HEK293 (cell line): ENCODE data around the gene EPHA6.

Source experiments
- CTCF ChIA-PET: fragments of 350-600 bp; formaldehyde crosslinking; extraction: SDS; loops from one replicate; lab custom pipeline; 2021; ENCODE audit warnings: antibody characterized with exemption; lab: Yijun Ruan, JAX
- POLR2A ChIA-PET: fragments of 300-600 bp; formaldehyde crosslinking; extraction: SDS; loops from one replicate; lab custom pipeline; 2020; ENCODE audit warnings: antibody characterized with exemption, inconsistent platforms; lab: Yijun Ruan, JAX
- H3K27ac ChIP-seq: fragments of 200-500 bp; sonication (Bioruptor generic); 2 replicates; pipeline ENCODE4 v1.5.1; 2014; ENCODE audit warnings: low read depth, low read length, control low read depth, inconsistent platforms; ENCODE audit errors: extremely low read depth
- H3K36me3 ChIP-seq, 2 experiments: fragments of 200-500 bp in 1 of 2; sonication (Bioruptor generic) in 1 of 2; 1 replicate in 1 of 2; 2 replicates in 1 of 2; pipeline ENCODE4 v1.5.1; 2014 to 2017; ENCODE audit warnings: inconsistent platforms in 2 of 2, low read length in 2 of 2; ENCODE audit not compliant: control insufficient read depth in 2 of 2, insufficient read depth in 1 of 2
- H3K4me1 ChIP-seq: fragments of 200-500 bp; sonication (Bioruptor generic); 2 replicates; pipeline ENCODE4 v1.5.1; 2014; ENCODE audit warnings: mild to moderate bottlenecking, low read length, inconsistent platforms; ENCODE audit not compliant: control insufficient read depth, insufficient read depth
- H3K4me3 ChIP-seq: 2 replicates; pipeline ENCODE4 v1.5.1; 2011; ENCODE audit warnings: low read depth, mild to moderate bottlenecking, control low read depth, low read length, moderate library complexity
- H3K9me3 ChIP-seq: fragments of 200-500 bp; sonication (Bioruptor generic); 2 replicates; pipeline ENCODE4 v1.5.1; 2014; ENCODE audit warnings: low read depth, low read length, inconsistent platforms; ENCODE audit not compliant: control insufficient read depth, insufficient read depth
- EGR2 ChIP-seq: fragments of 450-650 bp; formaldehyde crosslinking; IDR thresholded peaks from 2 replicates; pipeline ENCODE4 v1.5.1; 2016; ENCODE audit warnings: low read depth, missing biosample characterization, missing genetic modification characterization
- GFI1B ChIP-seq: fragments of 450-650 bp; formaldehyde crosslinking; IDR thresholded peaks from 2 replicates; pipeline ENCODE4 v1.5.1; 2016; ENCODE audit warnings: missing biosample characterization, missing genetic modification characterization
- GLIS1 ChIP-seq: fragments of 450-650 bp; formaldehyde crosslinking; IDR thresholded peaks from 2 replicates; pipeline ENCODE4 v1.5.1; 2016; ENCODE audit warnings: missing biosample characterization, missing genetic modification characterization
- KLF8 ChIP-seq: fragments of 450-650 bp; formaldehyde crosslinking; IDR thresholded peaks from 2 replicates; pipeline ENCODE4 v1.5.1; 2016; ENCODE audit warnings: missing biosample characterization, missing genetic modification characterization
- PBX3 ChIP-seq: sonication (generic); formaldehyde crosslinking; IDR thresholded peaks from 2 replicates; pipeline ENCODE4 v1.8.1; 2022; ENCODE audit warnings: mild to moderate bottlenecking, moderate library complexity, missing genetic modification reagents
- PRDM10 ChIP-seq: fragments of 450-650 bp; formaldehyde crosslinking; IDR thresholded peaks from 2 replicates; pipeline ENCODE4 v1.5.1; 2016; ENCODE audit warnings: missing biosample characterization, missing genetic modification characterization
- REPIN1 ChIP-seq: fragments of 450-650 bp; formaldehyde crosslinking; IDR thresholded peaks from 2 replicates; pipeline ENCODE4 v1.5.1; 2017; ENCODE audit warnings: missing biosample characterization, missing genetic modification characterization, low read depth
- SCRT2 ChIP-seq: fragments of 450-650 bp; formaldehyde crosslinking; IDR thresholded peaks from 2 replicates; pipeline ENCODE4 v1.5.1; 2016; ENCODE audit warnings: missing biosample characterization, missing genetic modification characterization
- YY1 ChIP-seq: fragments of 450-650 bp; formaldehyde crosslinking; IDR thresholded peaks from 2 replicates; pipeline ENCODE4 v1.5.1; 2018; ENCODE audit warnings: missing biosample characterization, missing genetic modification characterization
- ZNF114 ChIP-seq: fragments of 450-650 bp; formaldehyde crosslinking; IDR thresholded peaks from 2 replicates; pipeline ENCODE4 v1.5.0; 2017; ENCODE audit warnings: missing biosample characterization, missing genetic modification characterization
- ZNF132 ChIP-seq: fragments of 450-650 bp; formaldehyde crosslinking; IDR thresholded peaks from 2 replicates; pipeline ENCODE4 v1.5.1; 2017; ENCODE audit warnings: missing biosample characterization, missing genetic modification characterization, borderline replicate concordance
- ZNF140 ChIP-seq: fragments of 450-650 bp; formaldehyde crosslinking; IDR thresholded peaks from 2 replicates; pipeline ENCODE4 v1.5.1; 2016; ENCODE audit warnings: missing biosample characterization, missing genetic modification characterization
- ZNF157 ChIP-seq: fragments of 450-650 bp; formaldehyde crosslinking; IDR thresholded peaks from 2 replicates; pipeline ENCODE4 v1.5.1; 2016; ENCODE audit warnings: missing biosample characterization, missing genetic modification characterization
- ZNF302 ChIP-seq: fragments of 450-650 bp; formaldehyde crosslinking; IDR thresholded peaks from 2 replicates; pipeline ENCODE4 v1.5.1; 2016; ENCODE audit warnings: missing biosample characterization, missing genetic modification characterization, low read depth
- ZNF585B ChIP-seq: fragments of 450-650 bp; formaldehyde crosslinking; IDR thresholded peaks from 2 replicates; pipeline ENCODE4 v1.5.1; 2016; ENCODE audit warnings: missing biosample characterization, missing genetic modification characterization
- ZNF626 ChIP-seq: fragments of 450-650 bp; sonication (Bioruptor Pico); formaldehyde crosslinking; IDR thresholded peaks from 2 replicates; pipeline ENCODE4 v1.5.1; 2018; ENCODE audit warnings: missing biosample characterization, missing genetic modification characterization, inconsistent platforms
- ZNF707 ChIP-seq: fragments of 450-650 bp; formaldehyde crosslinking; IDR thresholded peaks from 2 replicates; pipeline ENCODE4 v1.5.1; 2016; ENCODE audit warnings: missing biosample characterization, missing genetic modification characterization
- ZNF747 ChIP-seq: fragments of 450-650 bp; formaldehyde crosslinking; IDR thresholded peaks from 2 replicates; pipeline ENCODE4 v1.5.1; 2016; ENCODE audit warnings: missing biosample characterization, missing genetic modification characterization
- TF ChIP-seq, protein P1 (sequence below): fragments of 450-650 bp; formaldehyde crosslinking; conservative IDR thresholded peaks from 2 replicates; pipeline ENCODE4 v1.5.1; 2016; ENCODE audit warnings: low read depth, missing biosample characterization, missing genetic modification characterization
- TF ChIP-seq, protein P2 (sequence below): fragments of 450-650 bp; formaldehyde crosslinking; IDR thresholded peaks from 2 replicates; pipeline ENCODE4 v1.5.1; 2016; ENCODE audit warnings: missing biosample characterization, missing genetic modification characterization
- TF ChIP-seq, protein P3 (sequence below): fragments of 450-650 bp; formaldehyde crosslinking; IDR thresholded peaks from 2 replicates; pipeline ENCODE4 v1.5.1; 2016; ENCODE audit warnings: missing biosample characterization, missing genetic modification characterization

EPHA6 gene

GRCh38 chr3:97340940-97341339 lies 526.5 kb downstream of the EPHA6 start (continued):
- TF ChIP-seq, protein P1, sequence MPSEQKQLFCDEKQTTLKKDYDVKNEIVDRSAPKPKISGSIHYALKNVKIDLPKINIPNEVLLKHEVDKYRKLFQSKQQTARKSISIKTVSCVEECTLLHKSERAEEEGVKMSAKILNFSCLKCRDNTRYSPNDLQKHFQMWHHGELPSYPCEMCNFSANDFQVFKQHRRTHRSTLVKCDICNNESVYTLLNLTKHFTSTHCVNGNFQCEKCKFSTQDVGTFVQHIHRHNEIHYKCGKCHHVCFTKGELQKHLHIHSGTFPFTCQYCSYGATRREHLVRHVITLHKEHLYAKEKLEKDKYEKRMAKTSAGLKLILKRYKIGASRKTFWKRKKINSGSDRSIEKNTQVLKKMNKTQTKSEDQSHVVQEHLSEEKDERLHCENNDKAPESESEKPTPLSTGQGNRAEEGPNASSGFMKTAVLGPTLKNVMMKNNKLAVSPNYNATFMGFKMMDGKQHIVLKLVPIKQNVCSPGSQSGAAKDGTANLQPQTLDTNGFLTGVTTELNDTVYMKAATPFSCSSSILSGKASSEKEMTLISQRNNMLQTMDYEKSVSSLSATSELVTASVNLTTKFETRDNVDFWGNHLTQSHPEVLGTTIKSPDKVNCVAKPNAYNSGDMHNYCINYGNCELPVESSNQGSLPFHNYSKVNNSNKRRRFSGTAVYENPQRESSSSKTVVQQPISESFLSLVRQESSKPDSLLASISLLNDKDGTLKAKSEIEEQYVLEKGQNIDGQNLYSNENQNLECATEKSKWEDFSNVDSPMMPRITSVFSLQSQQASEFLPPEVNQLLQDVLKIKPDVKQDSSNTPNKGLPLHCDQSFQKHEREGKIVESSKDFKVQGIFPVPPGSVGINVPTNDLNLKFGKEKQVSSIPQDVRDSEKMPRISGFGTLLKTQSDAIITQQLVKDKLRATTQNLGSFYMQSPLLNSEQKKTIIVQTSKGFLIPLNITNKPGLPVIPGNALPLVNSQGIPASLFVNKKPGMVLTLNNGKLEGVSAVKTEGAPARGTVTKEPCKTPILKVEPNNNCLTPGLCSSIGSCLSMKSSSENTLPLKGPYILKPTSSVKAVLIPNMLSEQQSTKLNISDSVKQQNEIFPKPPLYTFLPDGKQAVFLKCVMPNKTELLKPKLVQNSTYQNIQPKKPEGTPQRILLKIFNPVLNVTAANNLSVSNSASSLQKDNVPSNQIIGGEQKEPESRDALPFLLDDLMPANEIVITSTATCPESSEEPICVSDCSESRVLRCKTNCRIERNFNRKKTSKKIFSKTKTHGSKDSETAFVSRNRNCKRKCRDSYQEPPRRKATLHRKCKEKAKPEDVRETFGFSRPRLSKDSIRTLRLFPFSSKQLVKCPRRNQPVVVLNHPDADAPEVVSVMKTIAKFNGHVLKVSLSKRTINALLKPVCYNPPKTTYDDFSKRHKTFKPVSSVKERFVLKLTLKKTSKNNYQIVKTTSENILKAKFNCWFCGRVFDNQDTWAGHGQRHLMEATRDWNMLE (tag by site-specific recombination) = no peak
- TF ChIP-seq EGR2 (tag by site-specific recombination) = no peak
- no peak for TF ChIP-seq KLF8
- TF ChIP-seq ZNF302 (tag by site-specific recombination) = no peak
- TF ChIP-seq SCRT2 (tag by site-specific recombination) = no peak

DNA sequence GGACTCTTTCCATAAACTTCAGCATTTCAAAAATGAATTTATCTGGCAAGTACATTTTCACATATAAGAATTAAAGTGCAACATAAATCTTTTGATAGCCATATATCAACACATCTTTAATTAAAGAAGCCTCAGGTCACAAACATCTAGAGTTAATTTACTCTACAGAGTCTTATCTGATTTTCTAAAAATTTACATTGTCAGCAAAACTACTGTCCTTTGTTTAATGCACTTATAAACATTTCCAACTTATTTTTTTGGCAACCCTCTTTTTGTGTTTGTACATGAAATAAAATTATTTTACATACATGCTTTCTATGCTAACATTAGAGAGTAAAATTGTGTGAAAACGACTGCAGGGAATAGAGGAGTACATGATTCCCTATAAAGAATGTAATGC lies 533.4 kb downstream of the EPHA6 start:
- H3K9me3 ChIP-seq = no peaks in the 10 kb centered on the region
- H3K4me1 ChIP-seq = no peaks in the 10 kb centered on the region
- no peak overlapping the region for H3K27ac ChIP-seq
- CTCF ChIA-PET = no interaction called here
- POLR2A ChIA-PET = no interaction called here
- H3K4me3 ChIP-seq = no peak overlapping the region
- H3K36me3 ChIP-seq = no peaks in the 10 kb centered on the region
- no peak for TF ChIP-seq ZNF114
- no peak for TF ChIP-seq GLIS1 (tag by site-specific recombination)
- TF ChIP-seq ZNF707 = no peak
- no peak for TF ChIP-seq PBX3
- TF ChIP-seq REPIN1 = no peak
- no peak for TF ChIP-seq ZNF140 (tag by site-specific recombination)
- TF ChIP-seq, protein P2, sequence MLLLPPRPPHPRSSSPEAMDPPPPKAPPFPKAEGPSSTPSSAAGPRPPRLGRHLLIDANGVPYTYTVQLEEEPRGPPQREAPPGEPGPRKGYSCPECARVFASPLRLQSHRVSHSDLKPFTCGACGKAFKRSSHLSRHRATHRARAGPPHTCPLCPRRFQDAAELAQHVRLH = no peak
- TF ChIP-seq ZNF302 (tag by site-specific recombination) = no peak
- no peak for TF ChIP-seq PRDM10 (tag by site-specific recombination)

DNA sequence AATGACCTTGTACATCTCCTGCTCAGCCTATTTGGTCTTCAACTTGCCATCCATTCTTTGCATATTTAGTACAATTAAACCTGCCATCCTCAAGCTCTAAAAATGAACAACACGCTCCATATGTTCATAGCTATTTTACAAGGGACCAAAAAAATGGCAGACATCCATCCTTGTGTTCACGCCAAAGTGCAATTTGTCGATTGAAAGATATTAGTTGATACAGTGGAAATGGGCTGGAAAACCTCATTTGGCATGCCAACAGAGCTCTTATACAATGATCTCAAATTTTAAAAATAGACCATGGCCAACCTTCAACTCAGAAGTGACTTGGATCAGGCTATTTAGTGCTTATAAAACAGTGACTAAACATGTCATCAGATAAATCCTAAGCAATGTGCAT lies 536.6 kb downstream of the EPHA6 start:
- CTCF ChIA-PET = no interaction called here
- no peak overlapping the region for H3K27ac ChIP-seq
- POLR2A ChIA-PET = no interaction called here
- no peak overlapping the region for H3K4me3 ChIP-seq
- H3K36me3 ChIP-seq = no peaks in the 10 kb centered on the region
- no peaks in the 10 kb centered on the region for H3K4me1 ChIP-seq
- H3K9me3 ChIP-seq = no peaks in the 10 kb centered on the region
- TF ChIP-seq, protein P3, sequence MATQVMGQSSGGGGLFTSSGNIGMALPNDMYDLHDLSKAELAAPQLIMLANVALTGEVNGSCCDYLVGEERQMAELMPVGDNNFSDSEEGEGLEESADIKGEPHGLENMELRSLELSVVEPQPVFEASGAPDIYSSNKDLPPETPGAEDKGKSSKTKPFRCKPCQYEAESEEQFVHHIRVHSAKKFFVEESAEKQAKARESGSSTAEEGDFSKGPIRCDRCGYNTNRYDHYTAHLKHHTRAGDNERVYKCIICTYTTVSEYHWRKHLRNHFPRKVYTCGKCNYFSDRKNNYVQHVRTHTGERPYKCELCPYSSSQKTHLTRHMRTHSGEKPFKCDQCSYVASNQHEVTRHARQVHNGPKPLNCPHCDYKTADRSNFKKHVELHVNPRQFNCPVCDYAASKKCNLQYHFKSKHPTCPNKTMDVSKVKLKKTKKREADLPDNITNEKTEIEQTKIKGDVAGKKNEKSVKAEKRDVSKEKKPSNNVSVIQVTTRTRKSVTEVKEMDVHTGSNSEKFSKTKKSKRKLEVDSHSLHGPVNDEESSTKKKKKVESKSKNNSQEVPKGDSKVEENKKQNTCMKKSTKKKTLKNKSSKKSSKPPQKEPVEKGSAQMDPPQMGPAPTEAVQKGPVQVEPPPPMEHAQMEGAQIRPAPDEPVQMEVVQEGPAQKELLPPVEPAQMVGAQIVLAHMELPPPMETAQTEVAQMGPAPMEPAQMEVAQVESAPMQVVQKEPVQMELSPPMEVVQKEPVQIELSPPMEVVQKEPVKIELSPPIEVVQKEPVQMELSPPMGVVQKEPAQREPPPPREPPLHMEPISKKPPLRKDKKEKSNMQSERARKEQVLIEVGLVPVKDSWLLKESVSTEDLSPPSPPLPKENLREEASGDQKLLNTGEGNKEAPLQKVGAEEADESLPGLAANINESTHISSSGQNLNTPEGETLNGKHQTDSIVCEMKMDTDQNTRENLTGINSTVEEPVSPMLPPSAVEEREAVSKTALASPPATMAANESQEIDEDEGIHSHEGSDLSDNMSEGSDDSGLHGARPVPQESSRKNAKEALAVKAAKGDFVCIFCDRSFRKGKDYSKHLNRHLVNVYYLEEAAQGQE (tag by site-specific recombination) = no peak
- TF ChIP-seq ZNF585B (tag by site-specific recombination) (no peak), ZNF626 (tag by site-specific recombination) (no peak), ZNF747 (tag by site-specific recombination) (no peak), YY1 (tag by site-specific recombination) (no peak), GFI1B (tag by site-specific recombination) (no peak), ZNF132 (no peak), ZNF157 (tag by site-specific recombination) (no peak)
